ENCODE data around the gene OR4X2.
"Not testable (repeated sequence)": the region's sequence is repeated elsewhere in the genome, so short reads cannot be mapped to it uniquely, and the experiment has no call there.

OR4X2 gene

GRCh38 chr11:48244804-48245203 is at the start of gene OR4X2:
Gene OR4X2, plus strand, starts transcription at chr11:48245104. Its CDS starts 0 bp downstream, at chr11:48245104.
- Mint-ChIP-seq H3K4me1 (ENCODE audit: low read depth) (no peaks in the 10 kb centered on the region), H3K9me3 (peaks cover 9% of the 10 kb centered on the region), H3K4me3 (no peak within 1 kb of the TSS), H3K27me3 (peaks cover 2% of the 10 kb centered on the region), H3K27ac (no peak within 1 kb of the TSS), H3K36me3 (ENCODE audit: low read depth) (no peaks in the 10 kb centered on the region)
- intact Hi-C loops (cut with micrococcal nuclease) = no loop called here

- no peaks in the 10 kb centered on the region for H3K4me1 Mint-ChIP-seq (ENCODE audit: low read depth)
- intact Hi-C loops (cut with micrococcal nuclease) = no loop called here
- H3K9me3 Mint-ChIP-seq = no peaks in the 10 kb centered on the region
- peaks cover 15% of the 10 kb centered on the region for H3K27me3 Mint-ChIP-seq
- no peak overlapping the region for H3K4me3 Mint-ChIP-seq
- no peak overlapping the region for H3K27ac Mint-ChIP-seq
- no peaks in the 10 kb centered on the region for H3K36me3 Mint-ChIP-seq (ENCODE audit: low read depth)
These were observed 37.0 kb upstream of the OR4X2 start for GRCh38 chr11:48207881-48208280.

DNA sequence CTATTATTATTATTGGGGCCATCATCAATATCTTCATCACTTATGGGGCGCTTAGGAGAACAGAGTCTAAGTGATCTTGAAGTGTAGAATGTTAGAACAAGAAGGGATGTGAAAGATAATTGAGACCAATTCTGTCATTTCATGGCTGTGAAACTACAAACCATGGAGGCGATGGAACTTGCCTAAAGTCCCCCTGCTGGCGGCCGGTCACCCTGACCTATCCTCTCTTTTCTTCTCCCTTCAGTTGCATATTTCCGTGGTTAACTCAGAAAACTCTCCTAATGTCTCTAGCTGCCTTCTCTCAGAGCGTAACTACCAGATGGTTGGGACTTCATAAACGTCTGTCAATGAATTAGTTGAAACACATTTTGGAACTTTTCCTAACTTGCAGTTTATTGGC is 34.9 kb upstream of the OR4X2 start:
- H3K4me3 Mint-ChIP-seq = no peak overlapping the region
- H3K4me1 Mint-ChIP-seq (ENCODE audit: low read depth) = no peaks in the 10 kb centered on the region
- no peaks in the 10 kb centered on the region for H3K9me3 Mint-ChIP-seq
- H3K36me3 Mint-ChIP-seq (ENCODE audit: low read depth) = no peaks in the 10 kb centered on the region
- intact Hi-C loops (cut with micrococcal nuclease) = no loop called here
- H3K27ac Mint-ChIP-seq = no peak overlapping the region
- H3K27me3 Mint-ChIP-seq = peaks cover 11% of the 10 kb centered on the region

DNA sequence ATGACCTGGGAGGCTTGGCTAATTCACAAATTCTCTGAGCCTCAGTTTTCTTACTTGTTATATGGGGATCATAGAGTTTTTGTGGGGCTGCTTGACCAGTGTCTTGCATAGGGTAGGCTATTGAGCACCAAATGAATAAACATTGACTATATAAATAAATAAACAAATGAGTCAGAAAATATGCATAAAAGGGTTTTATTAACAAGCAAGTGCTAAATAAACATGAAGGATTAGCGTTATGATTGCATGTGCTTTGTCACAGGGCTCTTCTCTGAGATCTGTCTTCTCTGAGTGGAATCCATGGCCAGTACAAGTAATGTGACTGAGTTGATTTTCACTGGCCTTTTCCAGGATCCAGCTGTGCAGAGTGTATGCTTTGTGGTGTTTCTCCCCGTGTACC is 28.4 kb upstream of the OR4X2 start, which contains the start of gene OR4B1:
Gene OR4B1 (plus strand): TSS at position 301 of the 400 bp plus-strand sequence. CDS start 0 bp downstream, at position 301.
- no peaks in the 10 kb centered on the region for H3K36me3 Mint-ChIP-seq (ENCODE audit: low read depth)
- peaks cover 8% of the 10 kb centered on the region for H3K27me3 Mint-ChIP-seq
- no peaks in the 10 kb centered on the region for H3K9me3 Mint-ChIP-seq
- H3K27ac Mint-ChIP-seq = no peak within 1 kb of the TSS
- no peaks in the 10 kb centered on the region for H3K4me1 Mint-ChIP-seq (ENCODE audit: low read depth)
- H3K4me3 Mint-ChIP-seq = no peak within 1 kb of the TSS
- intact Hi-C loops (cut with micrococcal nuclease) = no loop called here

DNA sequence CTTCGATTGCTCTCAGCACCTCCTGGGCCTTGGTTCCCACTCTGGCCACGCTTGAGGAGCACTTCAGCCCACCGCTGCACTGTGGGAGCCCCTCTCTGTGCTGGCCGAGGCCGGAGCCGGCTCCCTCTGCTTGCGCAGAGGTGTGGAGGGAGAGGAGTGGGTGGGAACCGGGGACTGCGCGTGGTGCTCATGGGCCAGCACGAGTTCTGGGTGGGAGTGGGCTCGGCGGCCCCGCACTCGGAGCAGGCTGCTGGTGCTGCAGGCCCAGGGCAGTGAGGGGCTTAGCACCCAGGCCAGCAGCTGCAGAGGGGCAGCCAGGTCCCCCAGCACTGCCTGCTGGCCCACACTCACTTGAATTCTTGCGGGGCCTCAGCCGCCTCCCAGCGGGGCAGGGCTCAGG is 16.1 kb upstream of the OR4X2 start:
- intact Hi-C loops (cut with micrococcal nuclease) = no loop called here
- H3K27me3 Mint-ChIP-seq = no peaks in the 10 kb centered on the region

GRCh38 chr11:48230057-48230456 is 14.8 kb upstream of the OR4X2 start:
- H3K36me3 Mint-ChIP-seq (ENCODE audit: low read depth); H3K4me3 Mint-ChIP-seq; H3K27me3 Mint-ChIP-seq; H3K27ac Mint-ChIP-seq; H3K4me1 Mint-ChIP-seq (ENCODE audit: low read depth); intact Hi-C loops (cut with micrococcal nuclease): not testable (repeated sequence)
- peaks cover 15% of the 10 kb centered on the region for H3K9me3 Mint-ChIP-seq

More for the DNA sequence above, 16.1 kb upstream of the OR4X2 start:
- H3K27ac Mint-ChIP-seq = no peak overlapping the region
- H3K36me3 Mint-ChIP-seq (ENCODE audit: low read depth) = no peaks in the 10 kb centered on the region
- H3K4me1 Mint-ChIP-seq (ENCODE audit: low read depth) = no peaks in the 10 kb centered on the region
- peaks cover 12% of the 10 kb centered on the region for H3K9me3 Mint-ChIP-seq
- no peak overlapping the region for H3K4me3 Mint-ChIP-seq

DNA sequence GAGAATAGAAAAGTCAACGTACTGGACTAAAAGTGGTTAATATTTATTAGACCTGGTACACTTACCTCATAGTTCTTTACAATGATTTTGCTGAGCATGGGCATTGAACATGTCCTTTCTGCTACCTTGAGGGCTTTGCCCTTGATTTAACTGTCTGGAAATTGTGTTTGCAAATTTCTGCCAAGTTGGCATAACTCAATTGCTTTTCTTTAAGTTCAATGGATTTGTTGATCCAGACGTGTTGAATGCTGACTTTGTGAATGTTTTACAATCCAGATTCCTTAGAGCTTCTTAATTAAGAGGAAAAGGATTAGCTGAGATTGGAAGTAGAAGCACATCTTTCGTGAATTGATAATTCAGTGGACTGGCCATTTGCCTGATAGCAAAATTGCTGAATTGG is 7.2 kb upstream of the OR4X2 start:
- Mint-ChIP-seq H3K27ac (no peak overlapping the region), H3K27me3 (no peaks in the 10 kb centered on the region), H3K9me3 (peaks cover 7% of the 10 kb centered on the region), H3K4me1 (ENCODE audit: low read depth) (no peaks in the 10 kb centered on the region), H3K4me3 (no peak overlapping the region), H3K36me3 (ENCODE audit: low read depth) (no peaks in the 10 kb centered on the region)
- intact Hi-C loops (cut with micrococcal nuclease) = no loop called here

- no peak overlapping the region for H3K27ac Mint-ChIP-seq
- intact Hi-C loops (cut with micrococcal nuclease) = no loop called here
- H3K9me3 Mint-ChIP-seq = no peaks in the 10 kb centered on the region
- no peak overlapping the region for H3K4me3 Mint-ChIP-seq
- H3K27me3 Mint-ChIP-seq = peaks cover 2% of the 10 kb centered on the region
- H3K36me3 Mint-ChIP-seq (ENCODE audit: low read depth) = no peaks in the 10 kb centered on the region
- no peaks in the 10 kb centered on the region for H3K4me1 Mint-ChIP-seq (ENCODE audit: low read depth)
These were observed 2.4 kb upstream of the OR4X2 start for GRCh38 chr11:48242501-48242900.

DNA sequence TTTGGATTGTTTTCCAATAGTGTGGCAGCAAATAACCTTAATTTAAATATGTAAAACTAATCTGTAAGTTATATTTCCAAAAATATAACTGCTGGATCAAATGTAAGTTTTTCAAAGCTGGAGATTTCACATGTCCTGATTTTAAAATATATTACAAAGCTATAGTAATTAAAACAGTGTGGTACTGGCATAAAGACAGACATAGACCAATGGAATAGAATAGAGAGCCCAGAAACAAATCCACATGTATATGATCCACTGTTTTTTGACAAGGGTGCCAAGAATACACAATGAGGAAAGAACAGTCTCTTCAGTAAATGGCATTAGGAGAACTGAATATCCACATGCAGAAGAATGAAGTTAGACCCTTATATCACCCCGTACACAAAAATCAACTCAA is 4.0 kb downstream of the OR4X2 start:
- intact Hi-C loops (cut with micrococcal nuclease) = no loop called here
- Mint-ChIP-seq H3K9me3 (peaks cover 9% of the 10 kb centered on the region), H3K36me3 (ENCODE audit: low read depth) (no peaks in the 10 kb centered on the region), H3K27me3 (peaks cover 3% of the 10 kb centered on the region), H3K4me3 (no peak overlapping the region), H3K4me1 (ENCODE audit: low read depth) (no peaks in the 10 kb centered on the region), H3K27ac (no peak overlapping the region)

GRCh38 chr11:48261600-48261999 is 16.7 kb downstream of the OR4X2 start:
- H3K36me3 Mint-ChIP-seq (ENCODE audit: low read depth) = no peaks in the 10 kb centered on the region
- intact Hi-C loops (cut with micrococcal nuclease) = no loop called here
- no peaks in the 10 kb centered on the region for H3K9me3 Mint-ChIP-seq
- no peaks in the 10 kb centered on the region for H3K27me3 Mint-ChIP-seq
- no peaks in the 10 kb centered on the region for H3K4me1 Mint-ChIP-seq (ENCODE audit: low read depth)
- no peak overlapping the region for H3K4me3 Mint-ChIP-seq
- no peak overlapping the region for H3K27ac Mint-ChIP-seq

- H3K27ac Mint-ChIP-seq = no peak within 1 kb of the TSS
- intact Hi-C loops (cut with micrococcal nuclease) = no loop called here
- H3K36me3 Mint-ChIP-seq (ENCODE audit: low read depth) = no peaks in the 10 kb centered on the region
These were observed 18.6 kb downstream of the OR4X2 start, which contains the start of gene OR4X1 for GRCh38 chr11:48263423-48263911. Gene OR4X1, plus strand, starts transcription at chr11:48263861. Its CDS starts 0 bp downstream, at chr11:48263861.

GRCh38 chr11:48270621-48271020 is 25.7 kb downstream of the OR4X2 start:
- Mint-ChIP-seq H3K36me3 (ENCODE audit: low read depth) (no peaks in the 10 kb centered on the region), H3K27me3 (no peaks in the 10 kb centered on the region), H3K27ac (no peak overlapping the region), H3K9me3 (no peaks in the 10 kb centered on the region), H3K4me3 (no peak overlapping the region), H3K4me1 (ENCODE audit: low read depth) (no peaks in the 10 kb centered on the region)
- intact Hi-C loops (cut with micrococcal nuclease) = no loop called here

More at GRCh38 chr11:48263423-48263911, 18.6 kb downstream of the OR4X2 start, which contains the start of gene OR4X1:
- Mint-ChIP-seq H3K27me3 (no peaks in the 10 kb centered on the region), H3K9me3 (no peaks in the 10 kb centered on the region), H3K4me3 (no peak within 1 kb of the TSS), H3K4me1 (ENCODE audit: low read depth) (no peaks in the 10 kb centered on the region)

DNA sequence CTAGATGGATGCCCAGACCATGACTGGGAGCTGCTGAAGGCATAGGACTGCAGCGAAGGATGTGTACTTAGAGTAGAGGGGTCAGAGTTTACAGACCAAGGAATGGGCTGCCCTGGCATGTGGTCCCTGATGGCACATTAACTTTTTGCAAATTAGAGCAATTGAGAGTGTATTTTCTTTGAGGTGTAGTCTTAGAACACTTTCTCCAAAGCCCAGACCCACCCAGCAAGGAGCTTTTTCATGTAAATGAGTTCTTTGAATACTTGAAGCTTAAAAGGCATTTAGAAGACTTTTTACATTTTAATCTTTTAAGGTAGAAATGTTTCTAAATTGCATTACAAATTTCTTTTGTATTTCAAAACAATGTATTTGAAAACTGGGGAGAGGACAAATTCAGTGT is 27.7 kb downstream of the OR4X2 start:
- H3K4me3 Mint-ChIP-seq = no peak overlapping the region
- no peaks in the 10 kb centered on the region for H3K4me1 Mint-ChIP-seq (ENCODE audit: low read depth)
- no peaks in the 10 kb centered on the region for H3K9me3 Mint-ChIP-seq
- H3K27ac Mint-ChIP-seq = no peak overlapping the region
- H3K27me3 Mint-ChIP-seq = no peaks in the 10 kb centered on the region
- no peaks in the 10 kb centered on the region for H3K36me3 Mint-ChIP-seq (ENCODE audit: low read depth)
- intact Hi-C loops (cut with micrococcal nuclease) = no loop called here

Measured in dendritic cell treated with granulocyte-macrophage colony-stimulating factor and Interleukin-4, amounts not matched to agents 40 ng/mL and 50 ng/mL, for 4 days (primary cell).